ENCODE data around the gene PHF2.

The PHF2 gene

DNA sequence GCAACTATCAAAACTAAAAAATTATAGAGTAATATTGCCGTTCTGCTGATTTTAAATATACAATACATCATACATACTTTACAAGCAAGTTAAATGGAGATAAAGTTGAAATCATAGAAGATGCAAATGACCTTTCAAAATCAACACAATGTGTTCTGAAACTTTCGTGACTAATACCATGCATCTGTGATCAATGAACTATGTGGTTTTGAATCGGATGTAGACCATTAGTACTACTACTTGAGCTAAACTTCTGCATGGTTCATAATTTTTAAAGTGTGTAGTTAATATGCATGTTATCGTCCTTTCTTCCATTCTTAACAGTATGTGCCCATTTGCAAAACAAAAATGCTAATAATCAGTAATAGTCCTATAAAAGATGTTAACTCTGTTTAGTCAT, 11.3 kb upstream of the PHF2 start:
- TF ChIP-seq ZNF76 (tag by site-specific recombination; IDR thresholded peaks at IDR 0.05; ENCODE audit: borderline replicate concordance, low read depth) (no peak), MYNN (tag by site-specific recombination; IDR thresholded peaks at IDR 0.05; ENCODE audit: borderline replicate concordance) (no peak), ZFHX2 (tag by site-specific recombination; conservative IDR thresholded peaks at IDR 0.05) (no peak), ZNF558 (tag by site-specific recombination; IDR thresholded peaks at IDR 0.05) (no peak), IKZF3 (tag by site-specific recombination; IDR thresholded peaks at IDR 0.05) (no peak), SETDB1 (IDR thresholded peaks at IDR 0.05; ENCODE audit: insufficient read length, low read length) (no peak), ZNF155 (tag by site-specific recombination; IDR thresholded peaks at IDR 0.05) (no peak), ZNF423 (tag by site-specific recombination; IDR thresholded peaks at IDR 0.05) (no peak), ZNF624 (tag by site-specific recombination; IDR thresholded peaks at IDR 0.05) (no peak)
- TF ChIP-seq, protein P1, sequence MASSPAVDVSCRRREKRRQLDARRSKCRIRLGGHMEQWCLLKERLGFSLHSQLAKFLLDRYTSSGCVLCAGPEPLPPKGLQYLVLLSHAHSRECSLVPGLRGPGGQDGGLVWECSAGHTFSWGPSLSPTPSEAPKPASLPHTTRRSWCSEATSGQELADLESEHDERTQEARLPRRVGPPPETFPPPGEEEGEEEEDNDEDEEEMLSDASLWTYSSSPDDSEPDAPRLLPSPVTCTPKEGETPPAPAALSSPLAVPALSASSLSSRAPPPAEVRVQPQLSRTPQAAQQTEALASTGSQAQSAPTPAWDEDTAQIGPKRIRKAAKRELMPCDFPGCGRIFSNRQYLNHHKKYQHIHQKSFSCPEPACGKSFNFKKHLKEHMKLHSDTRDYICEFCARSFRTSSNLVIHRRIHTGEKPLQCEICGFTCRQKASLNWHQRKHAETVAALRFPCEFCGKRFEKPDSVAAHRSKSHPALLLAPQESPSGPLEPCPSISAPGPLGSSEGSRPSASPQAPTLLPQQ (tag by site-specific recombination; IDR thresholded peaks at IDR 0.05), result no peak
- TF ChIP-seq, protein P2, sequence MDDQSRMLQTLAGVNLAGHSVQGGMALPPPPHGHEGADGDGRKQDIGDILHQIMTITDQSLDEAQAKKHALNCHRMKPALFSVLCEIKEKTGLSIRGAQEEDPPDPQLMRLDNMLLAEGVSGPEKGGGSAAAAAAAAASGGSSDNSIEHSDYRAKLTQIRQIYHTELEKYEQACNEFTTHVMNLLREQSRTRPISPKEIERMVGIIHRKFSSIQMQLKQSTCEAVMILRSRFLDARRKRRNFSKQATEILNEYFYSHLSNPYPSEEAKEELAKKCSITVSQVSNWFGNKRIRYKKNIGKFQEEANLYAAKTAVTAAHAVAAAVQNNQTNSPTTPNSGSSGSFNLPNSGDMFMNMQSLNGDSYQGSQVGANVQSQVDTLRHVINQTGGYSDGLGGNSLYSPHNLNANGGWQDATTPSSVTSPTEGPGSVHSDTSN (CRISPR knock-in tag; IDR thresholded peaks at IDR 0.05), result no peak
- TF ChIP-seq, protein P3, sequence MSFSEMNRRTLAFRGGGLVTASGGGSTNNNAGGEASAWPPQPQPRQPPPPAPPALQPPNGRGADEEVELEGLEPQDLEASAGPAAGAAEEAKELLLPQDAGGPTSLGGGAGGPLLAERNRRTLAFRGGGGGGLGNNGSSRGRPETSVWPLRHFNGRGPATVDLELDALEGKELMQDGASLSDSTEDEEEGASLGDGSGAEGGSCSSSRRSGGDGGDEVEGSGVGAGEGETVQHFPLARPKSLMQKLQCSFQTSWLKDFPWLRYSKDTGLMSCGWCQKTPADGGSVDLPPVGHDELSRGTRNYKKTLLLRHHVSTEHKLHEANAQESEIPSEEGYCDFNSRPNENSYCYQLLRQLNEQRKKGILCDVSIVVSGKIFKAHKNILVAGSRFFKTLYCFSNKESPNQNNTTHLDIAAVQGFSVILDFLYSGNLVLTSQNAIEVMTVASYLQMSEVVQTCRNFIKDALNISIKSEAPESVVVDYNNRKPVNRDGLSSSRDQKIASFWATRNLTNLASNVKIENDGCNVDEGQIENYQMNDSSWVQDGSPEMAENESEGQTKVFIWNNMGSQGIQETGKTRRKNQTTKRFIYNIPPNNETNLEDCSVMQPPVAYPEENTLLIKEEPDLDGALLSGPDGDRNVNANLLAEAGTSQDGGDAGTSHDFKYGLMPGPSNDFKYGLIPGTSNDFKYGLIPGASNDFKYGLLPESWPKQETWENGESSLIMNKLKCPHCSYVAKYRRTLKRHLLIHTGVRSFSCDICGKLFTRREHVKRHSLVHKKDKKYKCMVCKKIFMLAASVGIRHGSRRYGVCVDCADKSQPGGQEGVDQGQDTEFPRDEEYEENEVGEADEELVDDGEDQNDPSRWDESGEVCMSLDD (tag by site-specific recombination; IDR thresholded peaks at IDR 0.05), result no peak
- H3K36me3 ChIP-seq (ENCODE audit: control insufficient read depth in 2 of 2, insufficient read depth in 1 of 2, low read length in 2 of 2), result peaks cover 14 to 43% of the 10 kb centered on the region in 2 experiments; a peak in 2 of 3 replicates
- ChIA-PET CTCF (interaction anchor here (0.6 to 2.3 kb wide), 7 partner anchors 10 to 499 kb away, joined by 3 to 50 read pairs (median 3); partner anchors contain the start of gene FAM120A), POLR2A (interaction anchor here (1.2 to 2.1 kb wide), 2 partner anchors 23 to 114 kb away, joined by 3 to 14 read pairs; partner anchors contain the start of gene FAM120A)
- no peak overlapping the region for H3K27ac ChIP-seq (ENCODE audit: extremely low read depth, low read depth, low read length)
- H3K9me3 ChIP-seq (ENCODE audit: control insufficient read depth, insufficient read depth, low read depth, low read length), result no peaks in the 10 kb centered on the region
- H3K4me3 ChIP-seq (ENCODE audit: low read depth, low read length), result no peak overlapping the region
- no peaks in the 10 kb centered on the region for H3K4me1 ChIP-seq (ENCODE audit: control insufficient read depth, insufficient read depth, low read length)

DNA sequence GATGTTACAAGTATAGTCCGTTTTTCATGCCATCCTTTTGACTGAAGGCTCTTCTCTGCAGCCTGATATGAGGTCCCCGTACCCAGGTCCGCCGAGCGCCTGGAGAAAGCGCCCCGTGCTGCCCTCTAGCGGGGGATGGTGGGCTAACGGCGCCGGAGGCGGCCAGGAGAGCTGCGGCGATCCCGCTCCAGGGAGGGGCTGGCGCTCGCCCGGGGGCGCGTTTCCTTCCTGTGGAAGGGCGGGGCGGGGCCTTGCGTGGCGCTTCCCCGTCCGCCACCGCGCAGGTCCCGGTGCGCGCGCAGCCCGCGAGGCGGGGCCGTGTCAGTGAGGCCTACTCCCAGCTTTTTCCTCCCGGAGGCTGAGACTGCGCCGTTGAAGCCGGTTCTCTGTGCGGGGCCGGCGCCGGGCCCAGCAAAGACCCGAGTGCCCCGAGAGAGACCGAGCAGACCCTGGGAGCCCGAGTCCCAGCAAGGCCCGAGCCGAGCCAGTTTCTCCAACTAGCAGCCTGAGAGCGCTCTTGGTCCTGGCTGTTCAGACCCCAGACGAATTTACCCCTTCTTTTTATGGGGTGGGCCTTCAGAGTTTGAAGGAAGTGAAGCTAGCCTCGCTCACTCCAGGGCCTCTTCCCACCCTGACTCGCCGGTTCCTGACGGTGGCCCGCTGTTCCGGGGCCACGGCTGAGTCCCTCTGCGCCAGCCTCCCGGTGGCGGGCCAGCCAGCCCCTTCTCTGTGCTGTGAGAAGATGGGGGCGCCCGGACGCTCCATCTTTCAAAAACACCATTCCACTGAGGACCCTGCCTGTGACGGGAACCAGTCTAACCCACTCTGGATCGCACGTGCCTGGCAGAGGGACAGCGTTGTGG, 9.7 kb upstream of the PHF2 start:
- peaks cover 6 to 30% of the 10 kb centered on the region in 2 experiments; a peak in 2 of 3 replicates for H3K36me3 ChIP-seq (ENCODE audit: control insufficient read depth in 2 of 2, insufficient read depth in 1 of 2, low read length in 2 of 2)
- no peaks in the 10 kb centered on the region for H3K4me1 ChIP-seq (ENCODE audit: control insufficient read depth, insufficient read depth, low read length)
- ChIA-PET POLR2A (interaction anchor here (0.6 to 2.4 kb wide), 15 partner anchors 9 to 471 kb away, joined by 3 to 14 read pairs (median 4); partner anchors contain the start of genes FAM120A, FAM120AOS, NINJ1 and PHF2), CTCF (interaction anchor here (0.6 to 2.3 kb wide), 46 partner anchors 8 to 898 kb away, joined by 3 to 50 read pairs (median 4); partner anchors contain the start of genes FAM120A and FAM120AOS)
- H3K9me3 ChIP-seq (ENCODE audit: control insufficient read depth, insufficient read depth, low read depth, low read length), result no peaks in the 10 kb centered on the region
- H3K4me3 ChIP-seq (ENCODE audit: low read depth, low read length), result peak overlapping the region; percentile 58
- peak overlapping the region; percentile 84 for H3K27ac ChIP-seq (ENCODE audit: extremely low read depth, low read depth, low read length)
- TF ChIP-seq TCF7L2 (IDR thresholded peaks at IDR 0.05; ENCODE audit: borderline replicate concordance, low read depth, low read length) (no peak), ZBTB48 (tag by site-specific recombination; IDR thresholded peaks at IDR 0.05) (no peak), ZSCAN16 (tag by site-specific recombination; IDR thresholded peaks at IDR 0.05) (no peak), ZNF341 (tag by site-specific recombination; IDR thresholded peaks at IDR 0.05; ENCODE audit: low read depth) (0 out of 2 replicates have a peak, but pooled peaks have one; percentile 18), ZNF292 (tag by site-specific recombination; IDR thresholded peaks at IDR 0.05; ENCODE audit: borderline replicate concordance, low read depth) (no peak), ZNF324 (tag by site-specific recombination; IDR thresholded peaks at IDR 0.05) (no peak), ZNF530 (tag by site-specific recombination; IDR thresholded peaks at IDR 0.05; ENCODE audit: low read depth) (no peak), ZNF302 (tag by site-specific recombination; IDR thresholded peaks at IDR 0.05; ENCODE audit: low read depth) (no peak), ZNF837 (tag by site-specific recombination; IDR thresholded peaks at IDR 0.05) (no peak), ZNF184 (tag by site-specific recombination; IDR thresholded peaks at IDR 0.05) (no peak), WT1 (tag by site-specific recombination; IDR thresholded peaks at IDR 0.05) (peak; percentile 11; the same call in 1 of the 2 replicates), YY1 (tag by site-specific recombination; IDR thresholded peaks at IDR 0.05) (no peak), ZNF777 (tag by site-specific recombination; IDR thresholded peaks at IDR 0.05; ENCODE audit: borderline replicate concordance) (no peak), SCRT2 (tag by site-specific recombination; IDR thresholded peaks at IDR 0.05) (no peak), ZNF501 (tag by site-specific recombination; IDR thresholded peaks at IDR 0.05) (no peak), ZBTB8A (tag by site-specific recombination; IDR thresholded peaks at IDR 0.05) (peak; percentile 45; the same call in 1 of the 2 replicates), ZNF174 (tag by site-specific recombination; IDR thresholded peaks at IDR 0.05) (no peak), ZNF133 (tag by site-specific recombination; IDR thresholded peaks at IDR 0.05) (no peak), ZNF16 (tag by site-specific recombination; IDR thresholded peaks at IDR 0.05; ENCODE audit: low read depth) (no peak)

Measured in HEK293 (cell line).